SK-N-MC (cell line): Measurements from ENCODE around the gene RTN4R.
"Not testable (repeated sequence)": the region's sequence is repeated elsewhere in the genome, so short reads cannot be mapped to it uniquely, and the experiment has no call there.

Experiments
- DNase-seq: peaks from one replicate; pipeline ENCODE4 v3.0.0-alpha.2; 2011; ENCODE audit warnings: low read depth, low spot score
- H3K27ac ChIP-seq: fragments of 200-600 bp; sonication (generic); 2 replicates; pipeline ENCODE4 v1.5.1; 2016; ENCODE audit warnings: mixed run types
- H3K36me3 ChIP-seq: fragments of 200-600 bp; sonication (generic); 2 replicates; pipeline ENCODE4 v1.6.1; 2017; ENCODE audit warnings: antibody characterized with exemption, low read length, mixed read lengths; ENCODE audit not compliant: insufficient read depth
- H3K4me3 ChIP-seq: fragments of 200-600 bp; sonication (generic); 2 replicates; pipeline ENCODE4 v1.5.1; 2016
- H3K9ac ChIP-seq: fragments of 200-600 bp; sonication (generic); 2 replicates; pipeline ENCODE4 v1.8.0; 2017; ENCODE audit warnings: mixed run types, mixed read lengths; ENCODE audit not compliant: insufficient read length
- H3K9me3 ChIP-seq: fragments of 200-600 bp; sonication (generic); 2 replicates; pipeline ENCODE4 v1.6.1; 2017; ENCODE audit warnings: low read depth, mild to moderate bottlenecking, antibody characterized with exemption, low read length, moderate library complexity, mixed read lengths
- EZH2 ChIP-seq: fragments of 200-600 bp; sonication (generic); IDR thresholded peaks from one replicate; pipeline ENCODE4 v1.6.1; 2017; ENCODE audit warnings: antibody characterized with exemption
- FOXP2 ChIP-seq: optimal IDR thresholded peaks from 2 replicates; pipeline ENCODE3; 2011; ENCODE audit warnings: mild to moderate bottlenecking, moderate library complexity; ENCODE audit not compliant: insufficient read depth; ENCODE audit errors: extremely low read length, control extremely low read depth
- POLR2AphosphoS5 ChIP-seq: IDR thresholded peaks from 2 replicates; pipeline ENCODE4 v1.6.1; 2012; ENCODE audit warnings: mild to moderate bottlenecking, low read depth, low read length, borderline replicate concordance

Gene RTN4R

GRCh38 chr22:20284471-20285086 lies 16.5 kb upstream of the RTN4R start:
- H3K9ac ChIP-seq = no peak overlapping the region
- DNase-seq = no peak
- H3K4me3 ChIP-seq = no peak overlapping the region
- no peak overlapping the region for H3K27ac ChIP-seq
- no peaks in the 10 kb centered on the region for H3K9me3 ChIP-seq
- no peak for TF ChIP-seq FOXP2
- TF ChIP-seq POLR2AphosphoS5 = no peak
- TF ChIP-seq EZH2 = no peak
- H3K36me3 ChIP-seq = no peaks in the 10 kb centered on the region

- no peaks in the 10 kb centered on the region for H3K36me3 ChIP-seq
- no peak for DNase-seq
- TF ChIP-seq FOXP2 = no peak
- H3K9me3 ChIP-seq = no peaks in the 10 kb centered on the region
- no peak overlapping the region for H3K9ac ChIP-seq
- H3K27ac ChIP-seq = no peak overlapping the region
- peak overlapping the region; percentile 18; the same call in 1 of the 2 replicates for H3K4me3 ChIP-seq
These were observed 15.6 kb upstream of the RTN4R start for GRCh38 chr22:20283674-20284066.

- Histone ChIP-seq H3K4me3 (peak overlapping the region; percentile 18; the same call in 1 of the 2 replicates), H3K27ac (no peak overlapping the region), H3K36me3 (no peaks in the 10 kb centered on the region), H3K9ac (no peak overlapping the region), H3K9me3 (no peaks in the 10 kb centered on the region)
- DNase-seq = no peak
- no peak for TF ChIP-seq FOXP2
- TF ChIP-seq EZH2 = no peak
- no peak for TF ChIP-seq POLR2AphosphoS5
These were observed 15.0 kb upstream of the RTN4R start for GRCh38 chr22:20282901-20283673.

- Histone ChIP-seq H3K9ac (no peak overlapping the region), H3K4me3 (no peak overlapping the region), H3K27ac (no peak overlapping the region), H3K9me3 (no peaks in the 10 kb centered on the region), H3K36me3 (no peaks in the 10 kb centered on the region)
- TF ChIP-seq EZH2 = no peak
- no peak for TF ChIP-seq FOXP2
- no peak for TF ChIP-seq POLR2AphosphoS5
- no peak for DNase-seq
These were observed 13.8 kb upstream of the RTN4R start for GRCh38 chr22:20281891-20282290.

- not testable (repeated sequence) for H3K27ac ChIP-seq, H3K9me3 ChIP-seq, H3K36me3 ChIP-seq, H3K9ac ChIP-seq, H3K4me3 ChIP-seq, DNase-seq
These were observed 13.4 kb upstream of the RTN4R start for GRCh38 chr22:20281473-20281872.

- no peak overlapping the region for H3K27ac ChIP-seq
- no peak overlapping the region for H3K9ac ChIP-seq
- TF ChIP-seq POLR2AphosphoS5 = no peak
- no peak for TF ChIP-seq EZH2
- no peak for TF ChIP-seq FOXP2
- H3K9me3 ChIP-seq = no peaks in the 10 kb centered on the region
- DNase-seq = no peak
- no peaks in the 10 kb centered on the region for H3K36me3 ChIP-seq
- H3K4me3 ChIP-seq = no peak overlapping the region
These were observed 12.7 kb upstream of the RTN4R start for GRCh38 chr22:20280866-20281265.

GRCh38 chr22:20280163-20280562 lies 12.0 kb upstream of the RTN4R start:
- DNase-seq, H3K9me3 ChIP-seq, H3K9ac ChIP-seq: not testable (repeated sequence)

GRCh38 chr22:20279662-20280134 lies 11.6 kb upstream of the RTN4R start:
- TF ChIP-seq FOXP2 = no peak
- no peak for TF ChIP-seq EZH2
- no peak for TF ChIP-seq POLR2AphosphoS5
- no peak overlapping the region for H3K27ac ChIP-seq
- H3K36me3 ChIP-seq = no peaks in the 10 kb centered on the region
- no peak overlapping the region for H3K4me3 ChIP-seq
- no peaks in the 10 kb centered on the region for H3K9me3 ChIP-seq
- H3K9ac ChIP-seq = no peak overlapping the region
- no peak for DNase-seq

More at GRCh38 chr22:20280163-20280562, 12.0 kb upstream of the RTN4R start:
- H3K36me3 ChIP-seq, H3K27ac ChIP-seq, H3K4me3 ChIP-seq: not testable (repeated sequence)

- H3K9ac ChIP-seq, DNase-seq, H3K36me3 ChIP-seq, H3K4me3 ChIP-seq, H3K9me3 ChIP-seq, H3K27ac ChIP-seq: not testable (repeated sequence)
These were observed 10.8 kb upstream of the RTN4R start for GRCh38 chr22:20278726-20279490.

GRCh38 chr22:20277936-20278635 lies 10.0 kb upstream of the RTN4R start:
- not testable (repeated sequence) for H3K9ac ChIP-seq, DNase-seq, H3K4me3 ChIP-seq, H3K36me3 ChIP-seq, H3K27ac ChIP-seq, H3K9me3 ChIP-seq
